ENCODE data around the gene ELFN1. TPM values are rescaled to one million over a fixed set of nuclear protein-coding genes. Genes with fewer than 3 reads are reported as not detected.

ELFN1 gene
- polyA plus RNA-seq, 1 donor (not counting 4 experiments of a cell fraction or from before 2014, with no cell fraction given): 0.03 TPM

GRCh38 chr7:1703441-1703840, 33.4 kb downstream of the ELFN1 start:
- DNase-seq (ENCODE audit: low read depth, low spot score) (no peak), FAIRE-seq (no peak)
- H3K36me3 ChIP-seq (ENCODE audit: control insufficient read depth in 2 of 2, extremely low read depth in 1 of 2, insufficient read depth in 2 of 2, low read length in 2 of 2): no peaks in the 10 kb centered on the region
- H3K27me3 ChIP-seq (ENCODE audit: control insufficient read depth, extremely low read depth, insufficient read depth, low read length): peaks cover 13% of the 10 kb centered on the region
- H3K4me3 ChIP-seq (ENCODE audit: control insufficient read depth in 2 of 3, extremely low read depth in 1 of 3, insufficient read depth in 2 of 3, low read depth in 1 of 3, low read length in 3 of 3): no peak overlapping the region
- H3K9me1 ChIP-seq (ENCODE audit: control insufficient read depth, extremely low read depth, insufficient read depth, low read length): no peaks in the 10 kb centered on the region
- H3K4me2 ChIP-seq (ENCODE audit: control insufficient read depth, extremely low read depth, insufficient read depth, low read depth, low read length): no peak overlapping the region
- dilution Hi-C loops (cut with MboI; ENCODE audit: extremely low pct_ligation_motif_present, low sequenced_read_pairs): no loop called here
- H3K79me2 ChIP-seq (ENCODE audit: control insufficient read depth, insufficient read depth, low read length): no peaks in the 10 kb centered on the region
- H3K4me1 ChIP-seq (ENCODE audit: control insufficient read depth, extremely low read depth, insufficient read depth, low read length): no peaks in the 10 kb centered on the region
- no peaks in the 10 kb centered on the region for H3K9me3 ChIP-seq (ENCODE audit: control insufficient read depth, low read depth, low read length)
- no peaks in the 10 kb centered on the region for H4K20me1 ChIP-seq (ENCODE audit: control insufficient read depth, extremely low read depth, insufficient read depth, low read length)
- no peak for TF ChIP-seq EZH2 (IDR thresholded peaks at IDR 0.05; ENCODE audit: low read length)
- TF ChIP-seq CTCF (optimal IDR thresholded peaks at IDR 0.05 in 1 of 3, IDR thresholded peaks at IDR 0.05 in 1 of 3, conservative IDR thresholded peaks at IDR 0.05 in 1 of 3; ENCODE audit: extremely low read depth in 1 of 3, insufficient read depth in 2 of 3, low read length in 3 of 3): no peak
- H3K27ac ChIP-seq (ENCODE audit: control insufficient read depth, insufficient read depth, low read length): no peak overlapping the region
- H3K9ac ChIP-seq (ENCODE audit: control insufficient read depth, extremely low read depth, insufficient read depth, low read length): no peak overlapping the region
- no peak overlapping the region for H2AFZ ChIP-seq (ENCODE audit: control insufficient read depth, low read length)

GRCh38 chr7:1703871-1704810, 34.1 kb downstream of the ELFN1 start:
- TF ChIP-seq EZH2 (IDR thresholded peaks at IDR 0.05; ENCODE audit: low read length) (no peak), CTCF (optimal IDR thresholded peaks at IDR 0.05 in 1 of 3, IDR thresholded peaks at IDR 0.05 in 1 of 3, conservative IDR thresholded peaks at IDR 0.05 in 1 of 3; ENCODE audit: extremely low read depth in 1 of 3, insufficient read depth in 2 of 3, low read length in 3 of 3) (no peak)
- H3K9me3 ChIP-seq (ENCODE audit: control insufficient read depth, low read depth, low read length): no peaks in the 10 kb centered on the region
- no peaks in the 10 kb centered on the region for H3K9me1 ChIP-seq (ENCODE audit: control insufficient read depth, extremely low read depth, insufficient read depth, low read length)
- FAIRE-seq (no peak), DNase-seq (ENCODE audit: low read depth, low spot score) (no peak)
- no peak overlapping the region for H3K9ac ChIP-seq (ENCODE audit: control insufficient read depth, extremely low read depth, insufficient read depth, low read length)
- dilution Hi-C loops (cut with MboI; ENCODE audit: extremely low pct_ligation_motif_present, low sequenced_read_pairs): no loop called here
- H2AFZ ChIP-seq (ENCODE audit: control insufficient read depth, low read length): no peak overlapping the region
- H3K4me3 ChIP-seq (ENCODE audit: control insufficient read depth in 2 of 3, extremely low read depth in 1 of 3, insufficient read depth in 2 of 3, low read depth in 1 of 3, low read length in 3 of 3): no peak overlapping the region
- no peaks in the 10 kb centered on the region for H3K36me3 ChIP-seq (ENCODE audit: control insufficient read depth in 2 of 2, extremely low read depth in 1 of 2, insufficient read depth in 2 of 2, low read length in 2 of 2)
- no peaks in the 10 kb centered on the region for H3K4me1 ChIP-seq (ENCODE audit: control insufficient read depth, extremely low read depth, insufficient read depth, low read length)
- no peaks in the 10 kb centered on the region for H4K20me1 ChIP-seq (ENCODE audit: control insufficient read depth, extremely low read depth, insufficient read depth, low read length)
- no peak overlapping the region for H3K4me2 ChIP-seq (ENCODE audit: control insufficient read depth, extremely low read depth, insufficient read depth, low read depth, low read length)
- peaks cover 13% of the 10 kb centered on the region for H3K27me3 ChIP-seq (ENCODE audit: control insufficient read depth, extremely low read depth, insufficient read depth, low read length)
- H3K27ac ChIP-seq (ENCODE audit: control insufficient read depth, insufficient read depth, low read length): no peak overlapping the region
- no peaks in the 10 kb centered on the region for H3K79me2 ChIP-seq (ENCODE audit: control insufficient read depth, insufficient read depth, low read length)

Data from keratinocyte (primary cell).